ENCODE data around the gene GOLGA6L6.
"Not testable (repeated sequence)": the region's sequence is repeated elsewhere in the genome, so short reads cannot be mapped to it uniquely, and the experiment has no call there.

Gene GOLGA6L6, protein sequence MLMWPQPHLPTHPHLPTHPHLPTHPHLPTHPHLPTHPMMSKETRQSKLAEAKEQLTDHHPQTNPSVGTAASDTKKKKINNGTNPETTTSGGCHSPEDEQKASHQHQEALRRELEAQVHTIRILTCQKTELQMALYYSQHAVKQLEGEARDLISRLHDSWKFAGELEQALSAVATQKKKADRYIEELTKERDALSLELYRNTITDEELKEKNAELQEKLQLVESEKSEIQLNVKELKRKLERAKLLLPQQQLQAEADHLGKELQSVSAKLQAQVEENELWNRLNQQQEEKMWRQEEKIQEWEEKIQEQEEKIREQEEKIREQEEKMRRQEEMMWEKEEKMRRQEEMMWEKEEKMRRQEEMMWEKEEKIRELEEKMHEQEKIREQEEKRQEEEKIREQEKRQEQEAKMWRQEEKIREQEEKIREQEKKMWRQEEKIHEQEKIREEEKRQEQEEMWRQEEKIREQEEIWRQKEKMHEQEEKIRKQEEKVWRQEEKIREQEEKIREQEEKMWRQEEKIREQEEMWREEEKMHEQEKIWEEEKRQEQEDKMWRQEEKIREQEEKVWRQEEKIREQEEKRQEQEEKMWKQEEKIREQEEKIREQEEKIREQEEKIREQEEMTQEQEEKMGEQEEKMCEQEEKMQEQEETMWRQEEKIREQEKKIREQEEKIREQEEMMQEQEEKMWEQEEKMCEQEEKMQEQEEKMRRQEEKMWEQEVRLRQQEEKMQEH

DNA sequence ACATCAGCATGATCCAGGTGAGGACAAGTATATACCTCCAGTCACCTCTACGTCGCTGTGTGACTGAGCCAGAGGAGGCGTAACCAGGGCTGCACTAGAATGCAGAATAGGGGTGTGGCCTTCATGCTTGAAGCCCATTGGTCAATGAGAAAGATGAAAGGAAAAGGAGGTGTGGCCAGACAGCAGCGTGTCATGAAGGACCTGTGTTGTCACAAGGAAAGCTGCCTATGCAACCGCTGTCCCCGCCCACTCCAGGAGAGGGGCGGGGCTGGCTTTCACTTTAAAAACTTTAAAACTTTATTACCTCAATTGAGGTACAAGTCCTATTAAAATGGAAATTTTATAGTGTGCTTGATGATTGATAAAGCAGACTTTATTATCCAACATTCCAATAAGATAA, at the start of gene GOLGA6L6:
GOLGA6L6 (minus strand) TSS at position 101 of the 400 bp plus-strand sequence; CDS start at position 10, 91 bp downstream.
- DNase-seq = not testable (repeated sequence)

DNA sequence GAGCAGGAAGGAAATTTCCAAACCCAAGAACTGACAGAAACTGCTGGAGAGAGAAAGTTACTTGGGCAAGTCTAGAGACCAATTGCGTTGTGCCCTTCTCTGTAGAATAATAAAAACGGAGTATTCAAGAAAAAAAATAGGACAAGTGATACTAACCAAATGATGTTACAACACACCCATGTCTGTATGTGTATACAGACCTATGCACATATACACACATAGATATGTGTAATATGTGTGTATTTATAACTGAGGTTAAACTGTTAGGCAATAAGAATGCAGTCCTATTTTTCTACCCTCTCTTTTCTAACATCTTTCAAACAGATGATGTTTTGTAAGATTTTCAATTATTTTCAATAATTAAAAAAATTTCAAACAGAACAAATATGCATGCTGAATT, 48.5 kb upstream of the GOLGA6L6 start:
- not testable (repeated sequence) for DNase-seq

DNA sequence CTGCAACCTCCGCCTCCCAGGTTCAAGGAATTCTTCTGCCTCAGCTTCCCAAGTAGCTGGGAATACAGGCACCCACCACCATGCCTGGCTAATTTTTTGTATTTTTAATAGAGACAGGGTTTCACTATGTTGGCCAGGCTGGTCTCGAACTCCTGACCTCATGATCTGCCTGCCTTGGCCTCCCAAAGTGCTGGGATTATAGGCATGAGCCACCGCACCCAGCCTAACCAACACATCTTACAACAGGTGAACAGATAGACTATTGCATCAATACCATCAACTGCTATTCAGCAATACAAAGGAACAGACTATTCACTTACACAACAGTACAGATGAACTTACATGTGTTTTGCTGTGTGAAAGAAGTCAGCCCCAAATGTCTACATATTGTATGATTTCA, 45.2 kb upstream of the GOLGA6L6 start:
- not testable (repeated sequence) for DNase-seq

DNA sequence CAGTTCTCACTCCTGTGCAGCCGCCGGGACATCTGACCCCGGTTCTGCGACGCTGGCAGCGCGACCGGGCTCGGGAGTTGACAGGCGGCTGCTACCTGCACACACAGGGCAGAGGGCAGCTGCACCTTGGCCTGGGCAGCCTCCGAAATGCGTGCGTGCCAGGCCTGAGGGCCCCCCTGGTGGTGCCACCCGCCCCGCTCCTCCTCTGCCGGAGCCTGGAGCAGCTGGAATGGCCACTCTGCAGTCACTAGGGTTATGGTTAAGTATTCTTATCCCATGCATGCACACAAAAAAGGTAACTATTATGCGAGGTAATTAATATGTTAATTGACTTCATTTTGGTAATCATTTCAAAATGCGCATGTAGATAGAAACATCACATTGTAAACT, 41.1 kb upstream of the GOLGA6L6 start:
- not testable (repeated sequence) for DNase-seq

DNA sequence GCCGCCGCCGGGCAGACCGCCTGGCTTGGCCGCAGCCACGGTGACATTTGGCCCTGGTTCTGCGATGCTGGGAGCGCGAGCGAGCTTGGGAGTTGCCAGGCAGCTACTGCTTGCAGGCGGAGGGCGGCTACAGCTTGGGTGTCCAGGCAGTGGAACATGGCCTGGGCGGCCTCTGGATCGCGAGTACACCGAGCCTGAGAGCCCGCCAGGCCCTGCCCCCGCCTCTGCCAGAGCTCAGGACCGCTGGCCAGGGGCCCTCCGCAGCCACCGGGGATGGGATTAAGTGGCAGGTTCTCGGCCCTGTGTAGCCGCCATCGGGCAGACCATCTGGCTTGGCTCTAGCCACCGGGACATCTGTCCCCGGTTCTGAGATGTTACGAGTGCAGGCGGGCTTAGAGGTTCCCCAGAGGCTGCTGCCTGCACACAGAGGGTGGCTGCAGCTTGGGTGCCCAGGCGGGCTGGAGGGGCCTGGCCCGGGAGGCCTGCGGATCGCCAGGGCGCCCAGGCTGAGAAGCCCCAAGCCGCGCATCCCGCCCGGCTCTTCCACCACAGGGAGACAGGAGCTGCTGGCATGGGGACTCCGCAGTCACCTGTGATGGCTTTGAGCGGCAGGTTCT, 40.6 kb upstream of the GOLGA6L6 start:
- not testable (repeated sequence) for DNase-seq

DNA sequence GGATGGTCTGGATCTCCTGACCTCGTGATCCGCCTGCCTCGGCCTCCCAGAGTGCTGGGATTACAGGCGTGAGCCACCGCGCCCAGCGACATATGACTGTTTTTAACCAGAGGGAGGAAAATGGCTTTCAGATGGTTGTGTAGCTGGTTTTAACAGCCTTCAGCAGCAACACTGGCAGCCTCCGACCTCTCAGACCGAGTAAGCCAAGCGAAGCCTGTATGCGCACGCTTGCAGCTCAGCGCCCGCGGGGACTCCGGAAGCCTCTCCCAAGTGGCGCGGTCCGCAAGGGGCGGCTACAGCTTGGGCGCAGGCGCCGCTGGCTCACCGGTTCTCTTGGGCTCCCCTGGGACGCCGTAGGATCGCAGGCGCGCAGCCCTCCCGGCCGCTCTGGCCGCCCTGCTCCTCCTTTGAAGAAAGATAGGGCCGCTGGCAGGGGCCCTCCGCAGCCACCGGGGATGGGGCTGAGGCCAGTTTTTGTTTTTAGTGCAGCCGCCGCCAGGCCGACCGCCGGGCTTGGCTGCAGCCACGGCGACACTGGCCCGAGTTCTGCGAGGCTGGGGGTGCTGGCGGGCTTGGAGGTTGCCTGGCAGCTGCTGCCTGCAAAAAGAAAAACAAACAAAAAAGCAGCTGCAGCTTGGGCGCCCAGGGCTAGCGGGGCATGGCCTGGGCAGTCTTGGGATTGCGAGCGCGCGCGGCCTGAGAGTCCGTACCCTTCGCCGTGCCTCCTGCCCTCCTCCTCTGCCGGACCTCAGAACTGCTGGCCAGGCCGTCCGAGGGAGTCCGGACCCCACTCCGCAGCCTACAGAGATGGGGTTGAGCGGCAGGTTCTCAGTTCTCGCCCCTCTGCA, 39.9 kb upstream of the GOLGA6L6 start:
- DNase-seq = not testable (repeated sequence)

DNA sequence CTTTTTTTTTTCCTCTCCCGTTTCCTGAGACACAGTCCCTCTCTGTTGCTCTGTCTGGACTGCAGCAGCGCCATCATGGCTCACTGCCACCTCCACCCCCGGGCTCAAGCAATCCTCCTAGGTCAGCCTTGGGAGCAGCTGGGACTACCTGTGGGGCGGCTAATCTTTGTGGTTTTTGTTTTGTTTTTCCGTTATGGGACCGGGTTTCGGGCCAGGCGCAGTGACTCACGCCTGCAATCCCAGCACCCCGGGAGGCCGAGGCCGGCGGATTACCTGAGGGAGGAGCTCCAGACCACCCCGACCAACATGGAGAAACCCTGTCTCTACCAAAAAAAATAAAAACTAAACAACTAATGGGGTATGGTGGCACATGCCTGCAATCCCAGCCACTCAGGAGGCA, 38.1 kb upstream of the GOLGA6L6 start:
- not testable (repeated sequence) for DNase-seq

DNA sequence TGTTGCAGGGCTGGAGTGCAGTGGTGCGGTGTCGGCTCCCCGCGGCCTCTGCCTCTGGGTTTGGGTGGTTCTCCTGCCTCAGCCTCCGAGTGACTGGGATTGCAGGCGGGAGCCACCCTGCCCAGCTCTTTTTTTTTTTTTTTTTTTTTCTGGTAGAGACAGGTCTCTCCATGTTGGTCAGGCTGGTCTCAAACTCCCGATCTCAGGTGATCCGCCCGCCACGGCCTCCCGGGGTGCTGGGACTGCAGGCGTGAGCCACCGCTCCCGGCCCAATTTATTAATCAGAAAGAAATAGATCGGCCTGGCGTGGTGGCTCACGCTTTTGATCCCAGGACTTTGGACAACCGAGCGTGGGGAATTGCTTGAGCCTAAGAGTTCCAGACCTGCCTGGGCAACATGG, 9.7 kb upstream of the GOLGA6L6 start:
- DNase-seq = not testable (repeated sequence)

DNA sequence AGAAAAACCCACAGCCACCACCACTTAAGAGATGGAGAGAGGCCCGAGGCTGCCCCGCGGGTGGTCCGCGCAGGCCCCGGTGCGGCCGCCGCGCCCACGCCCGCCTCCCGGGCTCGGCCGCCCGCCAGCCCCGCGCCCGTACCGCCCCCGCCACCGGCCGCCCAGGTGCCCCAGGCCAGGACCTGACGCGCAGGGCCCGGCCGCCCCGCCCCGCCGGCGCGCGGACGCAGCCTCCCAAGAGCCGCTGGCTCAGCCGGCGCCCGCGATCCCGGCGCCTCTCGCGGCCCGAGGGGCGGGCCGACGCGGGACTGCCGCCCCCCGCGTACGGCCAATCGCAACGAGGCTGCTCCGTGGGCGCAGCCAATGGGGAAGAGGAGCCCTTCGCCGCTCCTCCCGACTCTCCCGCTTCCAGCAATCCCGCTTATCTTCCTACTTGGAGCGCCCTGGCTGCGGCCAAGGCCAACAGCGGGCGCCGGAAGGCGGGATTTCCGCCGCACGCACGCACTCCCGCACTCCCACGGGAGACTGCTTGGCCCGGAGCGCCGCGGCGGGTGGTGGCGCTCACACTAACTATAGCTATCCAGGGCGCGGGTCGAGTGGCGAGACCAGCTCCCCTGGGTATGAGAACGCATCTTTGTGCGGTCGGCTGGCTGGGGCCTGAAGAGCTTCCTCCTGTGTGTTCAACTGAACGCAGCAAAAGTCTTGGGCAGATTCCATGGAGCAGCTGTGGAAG, 35.5 kb downstream of the GOLGA6L6 start:
- DNase-seq = not testable (repeated sequence)

DNA sequence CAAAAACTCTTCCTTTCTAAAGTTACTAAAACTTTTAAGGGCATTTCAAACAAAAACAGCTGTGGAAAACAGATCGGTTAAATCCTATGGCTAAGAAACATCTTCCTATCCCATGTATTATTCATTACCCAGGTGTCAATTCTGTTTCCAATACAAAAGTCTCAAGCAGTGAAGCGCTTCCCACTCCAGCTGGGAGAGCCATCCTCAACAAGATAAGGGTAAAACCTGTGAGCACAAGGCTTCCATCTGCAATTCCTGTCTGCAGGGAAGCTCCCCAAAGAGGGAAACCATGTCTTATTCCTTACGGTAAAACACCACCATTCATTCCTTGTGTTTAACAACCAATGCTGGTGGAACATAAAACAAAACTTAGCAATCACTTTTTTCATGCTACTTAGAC, 38.8 kb downstream of the GOLGA6L6 start:
- DNase-seq = not testable (repeated sequence)

DNA sequence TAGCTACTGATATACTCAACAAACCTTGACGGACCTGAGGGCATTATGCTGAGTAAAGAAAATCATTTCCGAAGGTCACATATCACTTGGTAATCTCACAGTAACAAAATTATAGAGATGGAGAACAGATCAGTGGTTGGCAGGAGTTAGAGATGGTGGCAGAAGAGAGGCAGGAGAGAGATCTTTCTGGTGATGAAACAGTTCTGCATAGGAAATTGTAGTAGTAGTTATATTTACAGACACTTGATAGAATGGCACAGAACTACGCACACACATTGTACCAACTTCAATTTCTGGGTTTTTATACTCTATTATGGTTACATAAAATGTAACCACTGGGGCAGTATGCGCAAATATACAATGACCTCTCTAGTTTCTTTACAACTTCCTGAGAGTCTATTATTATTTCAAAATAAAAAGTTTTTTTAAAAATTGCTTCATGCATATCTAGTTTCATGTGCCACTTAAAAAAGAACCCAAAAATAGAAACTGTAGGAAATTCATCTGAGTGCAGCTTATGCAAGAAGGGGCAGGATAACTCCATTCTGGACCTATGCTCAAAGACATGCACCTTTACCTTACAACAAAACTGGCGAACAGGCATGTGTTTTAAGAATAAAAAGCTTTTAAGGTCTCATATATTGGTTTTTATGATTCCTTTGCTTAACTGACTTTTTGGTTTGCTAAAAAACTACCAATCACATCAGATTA, 39.9 kb downstream of the GOLGA6L6 start:
- not testable (repeated sequence) for DNase-seq

DNA sequence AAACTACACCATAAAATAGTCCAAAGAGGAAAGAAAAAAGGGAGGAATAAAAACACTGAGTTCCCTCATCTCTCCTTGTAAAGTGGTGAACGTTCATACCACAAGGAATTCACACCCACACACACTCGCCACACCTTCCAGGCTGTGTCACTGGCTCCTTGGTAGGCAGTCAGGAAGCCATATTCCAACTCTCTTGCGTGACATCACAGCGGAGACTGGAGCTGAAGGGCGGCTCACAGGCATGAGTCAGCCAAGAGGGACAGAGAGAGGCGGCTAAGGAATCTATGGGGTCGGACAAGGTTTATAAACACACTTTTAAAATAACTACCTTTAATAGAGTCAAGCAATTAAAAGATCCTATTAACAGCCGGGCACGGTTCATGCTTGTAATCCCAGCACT, 43.8 kb downstream of the GOLGA6L6 start:
- not testable (repeated sequence) for DNase-seq

DNA sequence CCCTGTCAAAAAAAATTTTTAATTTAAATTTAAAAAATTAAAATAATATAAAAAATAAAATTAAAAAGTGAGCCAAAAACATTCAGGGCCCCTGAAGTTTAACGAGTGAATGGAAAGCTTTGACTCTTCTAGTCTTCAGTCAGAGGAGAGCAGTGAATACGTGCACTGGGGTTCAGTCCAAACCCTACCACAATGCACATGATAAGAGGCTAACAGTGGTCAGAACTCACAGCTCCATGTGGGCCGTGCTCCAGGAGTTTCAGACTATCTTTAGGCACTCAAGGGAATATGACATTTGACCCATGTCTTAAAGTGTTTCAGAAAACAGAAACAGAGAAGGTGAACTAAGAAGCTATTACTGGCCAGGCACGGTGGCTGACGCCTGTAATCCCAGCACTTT, 48.6 kb downstream of the GOLGA6L6 start:
- not testable (repeated sequence) for DNase-seq

DNA sequence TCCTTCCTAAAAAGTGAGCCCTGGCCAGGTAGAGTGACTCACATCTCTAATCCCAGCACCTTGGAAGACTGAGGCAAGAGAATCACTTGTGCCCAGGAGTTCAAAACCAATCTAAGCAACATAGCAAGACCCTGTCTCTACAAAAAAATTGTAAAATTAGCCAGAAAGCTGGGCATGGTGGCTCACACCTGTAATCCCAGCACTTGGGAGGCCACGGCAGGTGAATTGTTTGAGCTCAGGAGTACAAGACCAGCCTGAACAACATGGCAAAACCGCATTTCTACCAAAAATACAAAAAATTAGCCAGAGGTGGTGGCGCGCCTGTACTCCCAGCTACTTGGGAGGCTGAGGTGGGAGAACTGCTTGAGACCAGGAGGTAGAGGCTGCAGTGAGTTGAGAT, 49.0 kb downstream of the GOLGA6L6 start:
- DNase-seq = not testable (repeated sequence)

DNA sequence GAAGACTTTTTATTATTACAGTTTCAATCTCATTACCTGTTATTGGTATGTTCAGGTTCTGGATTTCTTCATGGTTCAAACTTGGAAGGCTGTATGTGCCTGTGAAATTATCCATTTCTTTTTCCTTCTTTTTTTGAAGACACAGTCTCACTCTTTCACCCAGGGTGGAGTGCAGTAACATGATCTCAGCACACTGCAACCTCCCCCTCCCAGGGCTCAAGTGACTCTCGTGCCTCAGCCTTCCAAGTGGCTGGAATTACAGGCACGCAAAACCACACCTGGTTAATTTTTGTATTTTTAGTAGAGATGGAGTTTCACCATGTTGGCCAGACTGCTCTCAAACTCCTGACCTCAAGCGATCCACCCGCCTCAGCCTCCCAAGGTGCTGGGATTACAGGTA, 52.3 kb downstream of the GOLGA6L6 start:
- not testable (repeated sequence) for DNase-seq

Data from suppressor macrophage treated with lipopolysaccharide for 1 hour (primary cell).